HG03342 (cell line): ENCODE data around the gene IL12B.
"Not testable (repeated sequence)": the region's sequence is repeated elsewhere in the genome, so short reads cannot be mapped to it uniquely, and the experiment has no call there.

Source experiments
- ATAC-seq: cut with Tn5 transposase; IDR thresholded peaks from one replicate; pipeline ENCODE4 v1.9.1; 2021; ENCODE audit warnings: mild to moderate bottlenecking, moderate library complexity; ENCODE audit not compliant: unreplicated experiment

Gene IL12B

GRCh38 chr5:159297300-159297699, 33.0 kb downstream of the IL12B start:
- not testable (repeated sequence) for ATAC-seq

DNA sequence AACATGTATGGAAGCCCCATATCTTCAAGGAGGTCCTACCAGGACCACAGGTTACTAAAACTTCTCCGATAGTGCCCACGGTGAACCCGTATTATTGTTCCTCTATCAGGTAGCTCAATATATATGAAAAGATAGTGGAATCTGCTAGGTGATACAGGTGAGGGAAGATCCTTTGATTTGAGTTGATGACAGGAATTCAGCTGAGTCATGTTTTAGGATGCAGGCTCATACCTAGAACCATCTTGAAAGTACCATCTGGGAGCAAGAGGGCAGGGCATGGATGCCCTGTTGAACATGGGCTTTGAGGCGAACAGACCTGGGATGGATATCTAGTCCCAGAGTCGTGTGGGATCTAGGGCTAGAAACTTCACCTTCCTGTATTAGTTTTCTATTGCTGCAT, 35.4 kb downstream of the IL12B start:
- ATAC-seq, result no peak

DNA sequence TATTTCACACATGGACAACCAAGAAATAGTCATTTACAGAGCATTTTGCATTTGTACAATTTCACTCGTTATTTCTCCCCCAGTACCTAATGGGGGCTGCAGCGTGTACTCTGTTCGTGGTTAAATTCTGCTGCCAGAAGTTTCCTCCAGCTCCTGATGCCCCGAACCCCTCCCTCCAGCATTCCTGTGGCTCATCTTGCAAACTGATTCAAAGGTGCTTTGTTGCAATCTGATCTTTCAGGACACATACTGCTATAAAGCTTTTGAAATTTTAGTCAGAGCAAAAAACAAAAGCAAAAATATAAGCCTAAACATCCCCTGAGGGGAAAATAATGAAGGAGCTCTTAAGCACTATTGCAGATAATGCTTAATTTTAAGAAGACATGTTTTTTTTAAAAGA, 39.5 kb downstream of the IL12B start:
- no peak for ATAC-seq

GRCh38 chr5:159286420-159287035, 43.8 kb downstream of the IL12B start:
- ATAC-seq, result no peak

- ATAC-seq, result no peak
These were observed 55.6 kb downstream of the IL12B start for GRCh38 chr5:159274676-159275075.

DNA sequence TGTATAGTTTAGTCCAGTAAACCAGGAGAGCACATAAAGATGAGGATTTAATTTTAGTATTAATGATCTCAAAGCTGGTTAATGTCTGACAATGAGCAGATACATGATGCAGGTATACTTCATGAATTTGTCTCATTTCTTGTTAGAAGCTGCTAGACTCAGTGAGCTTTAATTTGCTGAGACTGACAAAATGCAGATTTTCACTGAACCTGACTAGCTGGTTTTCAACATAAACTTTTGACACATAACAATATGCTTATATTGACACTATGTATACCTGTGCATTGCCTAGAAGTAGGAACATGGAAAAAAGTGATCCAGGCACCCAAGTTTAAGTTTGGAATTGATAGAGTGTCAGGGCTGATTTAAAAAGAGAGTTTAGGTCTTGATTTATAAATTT, 56.4 kb downstream of the IL12B start:
- ATAC-seq, result no peak

DNA sequence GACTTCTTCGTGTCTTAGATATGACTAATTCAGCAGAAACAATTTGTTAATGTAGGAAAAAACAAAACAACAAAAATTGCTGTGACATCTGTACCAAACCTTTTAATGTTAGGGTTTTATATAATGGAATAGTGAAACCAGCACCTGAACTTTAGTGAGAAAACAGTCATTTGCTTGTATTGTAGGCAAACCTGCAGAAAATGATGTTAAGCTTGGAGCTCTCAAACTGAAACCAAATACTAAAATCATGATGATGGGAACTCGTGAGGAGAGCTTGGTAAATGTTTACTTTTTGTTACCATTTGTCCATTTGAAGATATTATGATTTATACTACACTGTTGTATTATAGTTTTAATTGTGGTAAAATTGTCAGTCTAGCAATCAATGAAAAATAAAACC, 60.6 kb downstream of the IL12B start:
- ATAC-seq, result no peak

DNA sequence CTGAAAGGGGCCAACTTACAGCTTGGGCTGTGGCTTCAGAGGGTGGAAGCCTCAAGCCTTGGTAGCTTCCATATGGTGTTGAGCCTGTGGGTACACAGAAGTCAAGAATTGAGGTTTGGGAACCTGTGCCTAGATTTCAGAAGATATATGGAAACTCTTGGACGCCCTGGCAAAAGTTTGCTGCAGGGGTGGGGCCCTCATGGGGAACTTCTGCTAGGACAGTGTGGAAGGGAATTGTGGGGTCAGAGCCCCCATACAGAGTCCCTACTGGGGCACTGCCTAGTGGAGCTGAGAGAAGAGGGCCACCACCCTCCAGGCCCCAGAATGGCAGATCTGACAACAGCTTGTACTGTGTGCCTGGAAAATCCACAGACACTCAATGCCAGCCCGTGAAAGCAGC, 63.5 kb downstream of the IL12B start:
- ATAC-seq, result not testable (repeated sequence)
